NK-92 treated with Interleukin-12 subunit alpha and Interleukin-12 subunit beta, amount 100 ng/mL, for 24 hours (cell line): ENCODE measurements around the gene PRMT3.
"Not testable (repeated sequence)": the region's sequence is repeated elsewhere in the genome, so short reads cannot be mapped to it uniquely, and the experiment has no call there.

Experiments used
- DNase-seq: peaks from one replicate; lab custom pipeline; 2025; lab: John Stamatoyannopoulos, UW

Gene PRMT3

DNA sequence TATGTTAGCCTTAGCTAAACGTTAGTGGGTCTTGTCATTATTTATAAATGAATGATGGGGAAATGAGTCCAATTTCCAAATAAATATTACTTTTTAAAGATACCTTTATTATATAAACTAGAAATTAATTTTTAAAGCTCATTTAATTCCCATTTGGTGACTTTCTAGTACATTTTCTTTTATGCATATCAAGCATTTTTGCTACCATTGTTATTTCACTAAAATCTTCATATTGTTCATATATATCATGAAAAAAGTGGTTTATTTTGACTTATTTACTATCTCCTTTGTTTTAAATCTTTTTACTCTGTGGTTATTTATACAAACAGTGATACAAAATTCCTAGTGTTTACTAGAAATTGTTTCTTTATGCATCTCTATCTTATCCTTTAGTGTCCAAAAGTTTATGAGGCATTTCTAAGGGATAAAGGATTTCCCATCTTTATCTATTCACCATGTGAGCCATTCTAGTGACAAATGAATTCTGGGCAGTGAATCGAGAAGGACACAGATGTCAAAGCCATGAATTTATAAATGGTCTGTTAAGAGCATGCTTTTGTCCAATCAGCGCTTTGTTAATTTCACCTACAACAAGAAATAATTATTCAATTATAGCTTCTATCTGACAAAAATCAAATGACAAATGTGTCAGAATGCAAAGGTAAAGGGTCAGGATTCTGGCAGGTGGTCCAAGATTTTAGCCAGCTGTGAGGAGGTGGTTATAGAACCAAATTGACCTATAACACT lies 70.6 kb downstream of the PRMT3 start:
- DNase-seq: no peak

DNA sequence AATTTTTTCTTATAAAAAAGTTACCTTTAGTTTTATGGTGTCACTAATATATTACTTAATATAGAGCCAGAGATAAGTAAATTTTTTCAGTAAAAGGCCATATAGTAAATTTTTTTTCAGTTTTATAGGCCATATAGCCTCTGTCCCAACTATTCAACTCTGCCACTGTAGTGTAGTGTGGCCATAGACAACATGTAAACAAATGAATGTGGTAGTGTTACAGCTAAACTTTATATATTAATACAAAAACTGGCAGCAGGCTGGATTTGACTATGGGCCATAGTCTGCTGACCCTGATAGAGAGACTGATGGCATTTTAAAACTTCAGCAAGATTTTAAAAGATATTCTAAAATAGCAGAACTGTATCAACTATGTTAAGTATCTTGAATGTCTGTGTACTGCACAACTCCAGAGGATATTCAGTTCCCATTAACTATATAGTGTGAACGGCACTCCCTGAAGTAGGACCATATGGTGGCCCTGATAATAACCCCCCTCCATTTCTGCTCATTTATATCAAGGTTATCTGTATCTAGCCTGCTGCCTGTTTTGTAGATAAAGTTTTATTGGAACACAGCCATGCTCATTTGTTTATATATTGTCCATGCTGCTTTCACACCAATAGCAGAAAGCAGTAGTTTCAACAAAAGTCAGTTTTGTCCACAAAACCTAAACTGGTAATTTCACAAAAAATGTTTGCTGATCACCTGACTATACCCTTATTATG lies 71.6 kb downstream of the PRMT3 start:
- no peak for DNase-seq

DNA sequence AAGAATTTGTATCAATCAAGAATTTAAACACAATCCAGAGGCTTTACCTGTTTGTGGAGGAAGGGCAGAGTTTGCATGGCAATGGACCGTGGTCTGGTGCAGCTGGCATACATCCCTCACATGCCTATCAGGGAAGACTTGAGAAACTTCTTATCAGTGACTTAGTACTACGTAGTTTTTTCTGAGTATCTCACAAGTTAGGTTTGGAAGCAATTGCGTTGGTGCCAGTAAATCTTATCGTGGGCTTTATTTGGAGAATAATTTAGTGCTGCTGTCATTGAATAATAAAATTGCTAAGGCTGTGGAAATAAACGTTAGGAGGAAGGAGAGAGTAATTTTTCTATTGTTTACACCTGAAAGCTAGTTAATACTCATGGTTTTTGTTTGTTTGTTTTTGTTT lies 72.3 kb downstream of the PRMT3 start:
- no peak for DNase-seq

- no peak for DNase-seq
Measured at GRCh38 chr11:20464518-20464917, 77.0 kb downstream of the PRMT3 start.

- DNase-seq: no peak
Measured at GRCh38 chr11:20467487-20468185, 80.1 kb downstream of the PRMT3 start.

- no peak for DNase-seq
Measured at GRCh38 chr11:20470348-20470747, 82.8 kb downstream of the PRMT3 start.

DNA sequence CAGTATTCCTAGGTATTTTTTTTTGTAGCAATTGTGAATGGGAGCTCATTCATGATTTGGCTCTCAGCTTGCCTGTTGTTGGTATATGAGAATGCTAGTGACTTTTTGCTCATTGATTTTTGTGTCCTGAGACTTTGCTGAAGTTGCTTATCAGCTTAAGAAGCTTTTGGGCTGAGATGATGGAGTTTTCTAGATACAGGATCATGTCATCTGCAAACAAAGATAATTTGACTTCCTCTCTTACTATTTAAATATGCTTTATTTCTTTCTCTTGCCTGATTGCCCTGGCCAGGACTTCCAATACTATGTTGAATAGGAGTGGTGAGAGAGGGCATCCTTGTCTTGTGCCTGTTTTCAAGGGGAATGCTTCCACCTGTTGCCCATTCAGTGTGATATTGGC lies 84.4 kb downstream of the PRMT3 start:
- DNase-seq: not testable (repeated sequence)

GRCh38 chr11:20474176-20474881 lies 86.8 kb downstream of the PRMT3 start:
- DNase-seq: no peak

DNA sequence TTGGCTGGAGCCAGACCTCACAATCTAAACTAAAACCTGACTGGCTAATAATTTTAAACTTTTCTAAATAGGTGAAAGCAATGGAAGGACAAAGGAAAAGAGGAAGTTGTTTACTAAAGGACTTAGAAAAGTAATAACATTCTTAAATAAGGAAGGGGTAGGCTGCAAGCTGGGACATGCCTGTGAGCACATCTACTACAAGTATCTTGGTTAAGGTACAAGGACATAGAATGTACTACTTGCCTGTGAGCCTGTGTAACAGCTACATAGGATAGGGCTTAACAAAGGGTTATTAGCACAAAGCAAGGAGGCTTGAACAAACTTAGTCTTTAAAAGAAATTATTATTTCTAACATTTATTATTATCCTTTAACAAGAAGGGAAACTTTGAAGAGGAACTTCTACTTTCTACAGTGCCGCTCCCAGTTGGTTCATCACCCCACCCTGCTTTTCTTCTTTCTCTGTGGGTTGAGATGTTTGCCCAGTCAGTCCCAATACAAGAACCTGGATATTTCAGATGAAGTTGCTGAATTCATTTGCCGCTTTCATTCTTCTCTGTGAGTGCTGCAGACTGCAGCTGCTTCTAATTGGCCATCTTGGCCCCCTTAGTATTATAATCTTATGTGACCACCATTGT lies 87.5 kb downstream of the PRMT3 start:
- no peak for DNase-seq

DNA sequence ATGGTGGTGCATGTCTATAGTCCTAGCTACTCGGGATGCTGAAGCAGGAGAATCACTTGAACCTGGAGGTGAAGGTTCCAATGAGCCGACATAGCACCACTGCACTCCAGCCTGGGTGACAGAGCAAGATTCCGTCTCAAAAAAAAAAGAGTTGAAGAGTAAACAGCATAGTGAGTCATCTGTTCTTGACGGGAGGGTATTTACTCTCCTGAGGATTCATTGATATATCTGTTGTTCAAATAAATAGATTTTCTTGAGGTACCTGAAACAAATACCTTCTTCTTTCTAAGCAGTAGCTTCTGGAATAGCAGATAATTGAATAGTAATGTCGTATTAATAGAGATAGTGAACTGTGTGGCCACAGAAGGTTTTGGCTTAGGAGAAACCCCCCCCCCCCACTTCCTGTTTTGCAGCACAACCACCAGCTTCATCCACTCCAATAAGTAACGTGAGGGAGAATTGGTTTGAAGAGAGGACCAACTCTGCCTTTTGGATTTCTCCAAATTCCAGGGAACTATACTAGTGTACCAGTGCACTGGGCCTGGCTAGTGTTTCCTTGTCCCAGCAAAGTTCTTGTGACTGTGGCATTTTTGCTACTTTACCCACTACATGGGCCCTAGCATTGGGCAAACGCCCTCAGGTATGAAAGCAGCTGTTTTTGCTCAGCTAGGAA lies 90.0 kb downstream of the PRMT3 start:
- DNase-seq: no peak

- no peak for DNase-seq
Measured at GRCh38 chr11:20479513-20479912, 92.0 kb downstream of the PRMT3 start.

GRCh38 chr11:20483931-20484330 lies 96.4 kb downstream of the PRMT3 start:
- no peak for DNase-seq

GRCh38 chr11:20484416-20484815 lies 96.9 kb downstream of the PRMT3 start:
- DNase-seq: not testable (repeated sequence)

GRCh38 chr11:20488352-20488751 lies 100.8 kb downstream of the PRMT3 start:
- DNase-seq: no peak

DNA sequence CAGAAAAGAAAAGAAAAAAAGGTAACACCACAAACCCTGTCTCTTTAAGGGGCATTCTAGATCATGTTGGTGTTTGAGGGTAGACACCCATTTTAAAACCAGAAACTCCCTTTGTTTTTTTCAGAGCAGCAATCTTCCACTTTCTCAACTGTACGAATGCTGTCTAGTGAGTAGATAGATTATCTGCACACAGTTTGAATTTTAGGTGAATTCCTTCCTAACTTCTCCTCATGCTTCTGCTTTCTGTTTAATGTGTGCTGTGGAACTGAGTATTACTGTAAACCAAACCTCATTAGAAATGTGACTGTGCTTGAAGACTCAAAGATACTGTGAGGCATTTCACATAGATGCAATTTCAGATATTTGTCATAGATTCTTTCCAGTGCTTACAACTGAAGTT lies 102.4 kb downstream of the PRMT3 start:
- no peak for DNase-seq

GRCh38 chr11:20493340-20493739 lies 105.8 kb downstream of the PRMT3 start:
- DNase-seq: no peak

GRCh38 chr11:20497124-20497792 lies 109.7 kb downstream of the PRMT3 start:
- no peak for DNase-seq

DNA sequence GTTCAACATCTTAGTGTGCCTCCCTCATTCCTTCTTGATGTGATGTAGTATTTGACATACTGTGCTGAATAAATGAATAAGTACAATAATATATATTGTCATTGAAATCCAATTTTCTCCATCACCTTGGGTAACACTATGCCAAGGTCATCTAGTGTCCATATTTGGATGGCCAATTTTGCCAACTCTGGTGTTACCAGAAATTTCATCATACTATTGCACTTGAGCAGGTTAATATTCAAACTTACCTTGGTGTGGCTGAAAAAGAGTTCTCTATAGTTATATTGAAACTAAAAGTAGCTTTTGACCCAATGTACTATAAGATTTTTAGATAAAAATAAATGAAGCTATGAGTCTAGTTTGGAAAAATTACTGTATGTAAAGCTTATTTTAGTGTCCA lies 113.7 kb downstream of the PRMT3 start:
- no peak for DNase-seq

- no peak for DNase-seq
Measured at GRCh38 chr11:20501971-20502370, 114.5 kb downstream of the PRMT3 start.

GRCh38 chr11:20511982-20512381 lies 124.5 kb downstream of the PRMT3 start:
- no peak for DNase-seq

DNA sequence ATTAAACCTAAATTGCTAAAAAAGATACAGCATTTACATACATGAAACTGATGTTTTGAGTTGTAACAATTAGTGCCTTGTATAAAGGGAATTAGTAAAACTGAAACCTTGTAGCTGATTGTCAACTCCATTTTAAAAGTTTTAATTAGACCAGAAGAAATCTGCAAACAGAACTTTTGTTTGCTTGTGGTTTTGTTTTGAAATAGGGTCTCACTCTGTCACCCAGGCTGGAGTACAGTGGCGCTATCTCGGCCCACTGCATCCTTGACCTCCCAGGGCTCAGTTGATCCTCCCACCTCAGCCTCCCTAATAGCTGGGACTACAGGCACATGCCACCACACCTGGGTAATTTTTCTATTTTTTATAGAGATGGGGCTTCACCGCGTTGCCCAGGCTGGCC lies 125.4 kb downstream of the PRMT3 start:
- DNase-seq: no peak
